H1 (cell line): ENCODE results near the gene CLEC18B. TPM values are rescaled to one million over a fixed set of nuclear protein-coding genes. Genes with fewer than 3 reads are reported as not detected.

Experiments used
- ASH2L ChIP-seq: fragments of 200-600, 300-600 bp; sonication (generic); IDR thresholded peaks from one replicate; pipeline ENCODE4 v1.7.1; 2017; ENCODE audit warnings: low read length
- MAFK ChIP-seq: IDR thresholded peaks from 2 replicates; pipeline ENCODE4 v1.6.1; 2012; ENCODE audit warnings: low read depth, mild to moderate bottlenecking, improper control_type of control experiment, low read length
- polyA plus RNA-seq, 7 experiments: library from polyadenylated mRNA; depleted of rRNA in 3 of 7; stranded (reverse) in 5 of 7; unstranded in 2 of 7; fragments of >200 nt in 5 of 7; fragments of 200-250 nt in 2 of 7; gene quantifications; 1 replicate in 5 of 7; 2 replicates in 1 of 7; 4 replicates in 1 of 7; pipeline versions ENCODE4 v1.2.1 to v1.2.3, GENCODE V29; 2011 to 2013; ENCODE audit warnings: missing spikeins in 2 of 7, mixed read lengths in 2 of 7
- total RNA-seq: library from RNA; stranded (reverse); fragmentation: NEBNext Ultra II Directional; extraction: Animal tissue kit (Norgen Biotek cat#: 25700); gene quantifications from 2 replicates; pipeline ENCODE4 v1.2.1, GENCODE V29; 2021

Gene CLEC18B
- total and polyA plus RNA-seq, 2 of the 8 experiments (the other 6 are each of a cell fraction or from before 2014, with no cell fraction given): 0.11 TPM; not detected in 1

- TF ChIP-seq MAFK: no peak
- no peak for TF ChIP-seq ASH2L
Measured at GRCh38 chr16:74461826-74462225, 40.5 kb upstream of the CLEC18B start (continued).
